Parathyroid adenoma (tissue), 2 donors: Measurements from ENCODE around the gene ASIC2.

Experiments used
- H2AFZ ChIP-seq: fragments of 300-600 bp; sonication (generic); one replicate; pipeline ENCODE4 v1.7.0; 2017; ENCODE audit warnings: antibody characterized with exemption, mild to moderate bottlenecking
- H3K27ac ChIP-seq: fragments of 300-600 bp; sonication (generic); one replicate; pipeline ENCODE4 v1.7.0; 2017
- H3K27me3 ChIP-seq: fragments of 300-600 bp; sonication (generic); one replicate; pipeline ENCODE4 v1.7.0; 2017; ENCODE audit warnings: low read length; ENCODE audit not compliant: control insufficient read depth, insufficient read depth
- H3K36me3 ChIP-seq: fragments of 300-600 bp; sonication (generic); one replicate; pipeline ENCODE4 v1.7.0; 2017; ENCODE audit warnings: low read length; ENCODE audit not compliant: control insufficient read depth, insufficient read depth
- H3K4me1 ChIP-seq: fragments of 300-600 bp; sonication (generic); one replicate; pipeline ENCODE4 v1.7.0; 2017; ENCODE audit warnings: control low read depth
- H3K4me2 ChIP-seq: fragments of 300-600 bp; sonication (generic); one replicate; pipeline ENCODE4 v1.7.0; 2017; ENCODE audit warnings: low read length
- H3K4me3 ChIP-seq: fragments of 300-600 bp; sonication (generic); one replicate; pipeline ENCODE4 v1.7.0; 2017; ENCODE audit warnings: low read depth, low read length
- H3K79me2 ChIP-seq: fragments of 300-600 bp; sonication (generic); one replicate; pipeline ENCODE4 v1.7.0; 2017; ENCODE audit warnings: control low read depth
- H3K9ac ChIP-seq: fragments of 300-600 bp; sonication (generic); one replicate; pipeline ENCODE4 v1.7.0; 2017; ENCODE audit warnings: mild to moderate bottlenecking
- H3K9me3 ChIP-seq: fragments of 300-600 bp; sonication (generic); one replicate; pipeline ENCODE4 v1.7.0; 2017; ENCODE audit warnings: low read length; ENCODE audit not compliant: control insufficient read depth
- TF ChIP-seq, protein P1 (sequence below): fragments of 300-600 bp; sonication (generic); IDR thresholded peaks from one replicate; pipeline ENCODE4 v1.7.0; 2017; ENCODE audit warnings: antibody characterized with exemption, mild to moderate bottlenecking
- donor health status: primary hyperparathyroidism.

The ASIC2 gene

GRCh38 chr17:33167736-33168135 lies 125.4 kb downstream of the ASIC2 start:
- no peak overlapping the region for H2AFZ ChIP-seq
- H3K4me2 ChIP-seq, result no peak overlapping the region
- no peaks in the 10 kb centered on the region for H3K27me3 ChIP-seq
- H3K79me2 ChIP-seq, result no peaks in the 10 kb centered on the region
- H3K36me3 ChIP-seq, result no peaks in the 10 kb centered on the region
- H3K4me1 ChIP-seq, result no peaks in the 10 kb centered on the region
- no peaks in the 10 kb centered on the region for H3K9me3 ChIP-seq
- no peak overlapping the region for H3K27ac ChIP-seq
- H3K4me3 ChIP-seq, result no peak overlapping the region
- H3K9ac ChIP-seq, result no peak overlapping the region
- TF ChIP-seq, protein P1, sequence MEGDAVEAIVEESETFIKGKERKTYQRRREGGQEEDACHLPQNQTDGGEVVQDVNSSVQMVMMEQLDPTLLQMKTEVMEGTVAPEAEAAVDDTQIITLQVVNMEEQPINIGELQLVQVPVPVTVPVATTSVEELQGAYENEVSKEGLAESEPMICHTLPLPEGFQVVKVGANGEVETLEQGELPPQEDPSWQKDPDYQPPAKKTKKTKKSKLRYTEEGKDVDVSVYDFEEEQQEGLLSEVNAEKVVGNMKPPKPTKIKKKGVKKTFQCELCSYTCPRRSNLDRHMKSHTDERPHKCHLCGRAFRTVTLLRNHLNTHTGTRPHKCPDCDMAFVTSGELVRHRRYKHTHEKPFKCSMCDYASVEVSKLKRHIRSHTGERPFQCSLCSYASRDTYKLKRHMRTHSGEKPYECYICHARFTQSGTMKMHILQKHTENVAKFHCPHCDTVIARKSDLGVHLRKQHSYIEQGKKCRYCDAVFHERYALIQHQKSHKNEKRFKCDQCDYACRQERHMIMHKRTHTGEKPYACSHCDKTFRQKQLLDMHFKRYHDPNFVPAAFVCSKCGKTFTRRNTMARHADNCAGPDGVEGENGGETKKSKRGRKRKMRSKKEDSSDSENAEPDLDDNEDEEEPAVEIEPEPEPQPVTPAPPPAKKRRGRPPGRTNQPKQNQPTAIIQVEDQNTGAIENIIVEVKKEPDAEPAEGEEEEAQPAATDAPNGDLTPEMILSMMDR, result no peak

GRCh38 chr17:33166472-33166871 lies 126.6 kb downstream of the ASIC2 start:
- no peak overlapping the region for H3K4me3 ChIP-seq
- no peaks in the 10 kb centered on the region for H3K79me2 ChIP-seq
- TF ChIP-seq, protein P1, result no peak
- H3K4me2 ChIP-seq, result no peak overlapping the region
- no peaks in the 10 kb centered on the region for H3K4me1 ChIP-seq
- H3K27me3 ChIP-seq, result no peaks in the 10 kb centered on the region
- no peaks in the 10 kb centered on the region for H3K36me3 ChIP-seq
- H3K27ac ChIP-seq, result no peak overlapping the region
- no peak overlapping the region for H2AFZ ChIP-seq
- H3K9ac ChIP-seq, result no peak overlapping the region
- H3K9me3 ChIP-seq, result no peaks in the 10 kb centered on the region

DNA sequence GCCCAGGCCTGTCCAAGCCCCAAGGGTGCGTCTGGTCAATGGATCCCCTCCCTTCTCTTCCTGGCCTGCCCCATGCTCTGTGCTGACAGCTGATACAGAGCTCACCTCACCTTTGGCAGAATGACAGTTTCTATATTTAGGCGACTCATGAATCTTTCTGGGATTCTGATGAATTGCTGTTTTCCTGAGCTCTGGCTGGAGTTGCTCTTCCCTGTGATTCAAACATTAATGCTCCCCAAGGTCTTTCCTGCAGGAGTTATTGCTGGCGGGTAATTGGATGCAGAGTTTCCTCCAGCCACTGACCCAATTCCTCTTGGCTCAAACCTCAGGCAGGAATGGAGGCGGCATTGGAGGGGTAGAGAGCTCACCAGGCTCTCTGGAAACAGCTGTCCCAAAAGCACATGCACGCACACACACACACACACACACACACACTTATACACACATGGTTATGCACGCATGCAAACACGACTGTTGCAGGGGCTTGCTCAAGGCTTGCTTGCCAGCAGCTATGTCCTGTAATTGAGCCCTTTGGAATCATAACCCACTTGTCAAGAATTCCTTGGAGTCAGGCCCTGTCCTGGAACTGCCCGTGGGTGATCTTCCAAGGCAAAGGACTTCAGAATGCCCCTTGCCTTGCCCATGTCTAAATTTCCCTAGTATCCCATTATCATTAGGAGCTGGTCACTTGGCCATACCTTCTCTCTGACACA lies 128.8 kb downstream of the ASIC2 start:
- Histone ChIP-seq H3K27ac (no peak overlapping the region), H3K79me2 (no peaks in the 10 kb centered on the region), H3K27me3 (no peaks in the 10 kb centered on the region), H3K9me3 (no peaks in the 10 kb centered on the region), H3K36me3 (no peaks in the 10 kb centered on the region), H3K9ac (no peak overlapping the region), H3K4me1 (no peaks in the 10 kb centered on the region), H3K4me2 (no peak overlapping the region), H2AFZ (no peak overlapping the region), H3K4me3 (no peak overlapping the region)
- TF ChIP-seq, protein P1, result no peak

DNA sequence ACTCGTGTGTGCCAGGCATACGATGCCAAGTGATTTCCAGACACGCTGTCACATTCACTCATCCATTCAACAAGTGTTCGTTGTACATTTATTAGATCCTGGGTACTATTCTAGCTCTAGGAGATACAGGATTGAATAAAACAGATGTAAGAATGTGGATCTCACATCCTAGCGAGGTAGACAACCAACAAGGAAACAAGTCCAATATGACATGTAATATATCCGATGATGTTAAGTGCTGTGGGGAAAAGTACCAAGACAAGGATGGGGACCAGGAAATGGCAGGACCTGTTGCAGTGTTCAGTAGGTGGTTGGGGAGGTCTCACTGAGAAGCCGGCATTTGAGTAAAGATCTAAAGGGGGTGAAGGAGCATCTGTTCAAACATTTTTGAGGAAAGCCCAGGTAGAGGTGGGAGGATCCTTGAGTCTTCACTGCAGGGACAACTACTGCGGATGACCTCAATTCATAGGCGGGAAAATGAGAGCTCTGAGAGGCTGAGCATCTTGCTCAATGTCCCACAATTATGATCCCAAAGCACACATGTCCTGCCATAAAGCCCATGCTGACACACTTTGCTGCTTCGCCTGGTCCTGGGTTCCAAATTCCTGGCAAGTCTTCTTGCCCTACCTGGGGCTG lies 129.4 kb downstream of the ASIC2 start:
- Histone ChIP-seq H3K4me2 (no peak overlapping the region), H3K4me3 (no peak overlapping the region), H3K4me1 (no peaks in the 10 kb centered on the region), H3K27ac (no peak overlapping the region), H3K79me2 (no peaks in the 10 kb centered on the region), H3K36me3 (no peaks in the 10 kb centered on the region), H2AFZ (no peak overlapping the region), H3K9me3 (no peaks in the 10 kb centered on the region), H3K9ac (no peak overlapping the region), H3K27me3 (no peaks in the 10 kb centered on the region)
- TF ChIP-seq, protein P1, result no peak
